ENCODE measurements around the gene RPL10A.
A peak's percentile ranks its signal among the peaks of the same experiment; 100 is the strongest.

The RPL10A gene

GRCh38 chr6:35453236-35453635 is 15.0 kb upstream of the RPL10A start:
- DNase-seq (ENCODE audit: low read depth): no peak
- in situ Hi-C loops (cut with HindIII; ENCODE audit: low sequenced_read_pairs): no loop called here
- TF ChIP-seq CTCF (IDR thresholded peaks at IDR 0.05; ENCODE audit: low read depth, low read length, missing control alignments): no peak
- H3K4me3 ChIP-seq (ENCODE audit: low read depth, low read length): peak overlapping the region; percentile 55

GRCh38 chr6:35454391-35455110 is 13.7 kb upstream of the RPL10A start:
- no peak overlapping the region for H3K4me3 ChIP-seq (ENCODE audit: low read depth, low read length)
- DNase-seq (ENCODE audit: low read depth): no peak
- in situ Hi-C loops (cut with HindIII; ENCODE audit: low sequenced_read_pairs): no loop called here
- no peak for TF ChIP-seq CTCF (IDR thresholded peaks at IDR 0.05; ENCODE audit: low read depth, low read length, missing control alignments)

- no peak overlapping the region for H3K4me3 ChIP-seq (ENCODE audit: low read depth, low read length)
- no peak for DNase-seq (ENCODE audit: low read depth)
- in situ Hi-C loops (cut with HindIII; ENCODE audit: low sequenced_read_pairs): no loop called here
- TF ChIP-seq CTCF (IDR thresholded peaks at IDR 0.05; ENCODE audit: low read depth, low read length, missing control alignments): no peak
These were observed 10.3 kb upstream of the RPL10A start for GRCh38 chr6:35457907-35458306.

GRCh38 chr6:35461270-35461669 is 6.9 kb upstream of the RPL10A start:
- no peak overlapping the region for H3K4me3 ChIP-seq (ENCODE audit: low read depth, low read length)
- no peak for DNase-seq (ENCODE audit: low read depth)
- in situ Hi-C loops (cut with HindIII; ENCODE audit: low sequenced_read_pairs): no loop called here
- TF ChIP-seq CTCF (IDR thresholded peaks at IDR 0.05; ENCODE audit: low read depth, low read length, missing control alignments): no peak

GRCh38 chr6:35463292-35463691 is 4.9 kb upstream of the RPL10A start:
- no peak for DNase-seq (ENCODE audit: low read depth)
- TF ChIP-seq CTCF (IDR thresholded peaks at IDR 0.05; ENCODE audit: low read depth, low read length, missing control alignments): no peak
- in situ Hi-C loops (cut with HindIII; ENCODE audit: low sequenced_read_pairs): no loop called here
- H3K4me3 ChIP-seq (ENCODE audit: low read depth, low read length): no peak overlapping the region

- H3K4me3 ChIP-seq (ENCODE audit: low read depth, low read length): no peak overlapping the region
- no peak for TF ChIP-seq CTCF (IDR thresholded peaks at IDR 0.05; ENCODE audit: low read depth, low read length, missing control alignments)
- in situ Hi-C loops (cut with HindIII; ENCODE audit: low sequenced_read_pairs): no loop called here
- DNase-seq (ENCODE audit: low read depth): no peak
These were observed 2.6 kb upstream of the RPL10A start for GRCh38 chr6:35465646-35466045.
